VCaP (cell line): ENCODE data around the gene WDR18.
A peak's percentile ranks its signal among the peaks of the same experiment; 100 is the strongest.

ENCODE experiments used
- H3K27ac ChIP-seq: fragments of 450-650 bp; 2 replicates; pipeline ENCODE4 v1.5.1; 2017
- CTCF ChIP-seq: fragments of 450-650 bp; conservative IDR thresholded peaks from 2 replicates; pipeline ENCODE4 v1.5.1; 2017; ENCODE audit warnings: mild to moderate bottlenecking, moderate library complexity

The WDR18 gene

GRCh38 chr19:988081-988480 lies 3.9 kb downstream of the WDR18 start:
- TF ChIP-seq CTCF, result no peak
- no peak overlapping the region for H3K27ac ChIP-seq

GRCh38 chr19:988510-988909 lies 4.4 kb downstream of the WDR18 start:
- no peak for TF ChIP-seq CTCF
- H3K27ac ChIP-seq, result no peak overlapping the region

GRCh38 chr19:989381-990081 lies 5.4 kb downstream of the WDR18 start:
- no peak overlapping the region for H3K27ac ChIP-seq

GRCh38 chr19:990119-990571 lies 6.0 kb downstream of the WDR18 start:
- H3K27ac ChIP-seq, result no peak overlapping the region
- TF ChIP-seq CTCF, result no peak

More at GRCh38 chr19:989381-990081, 5.4 kb downstream of the WDR18 start:
- TF ChIP-seq CTCF, result peak; percentile 20

- H3K27ac ChIP-seq, result no peak overlapping the region
- no peak for TF ChIP-seq CTCF
Measured at GRCh38 chr19:990746-991145, 6.6 kb downstream of the WDR18 start.

- no peak for TF ChIP-seq CTCF
- H3K27ac ChIP-seq, result no peak overlapping the region
Measured at GRCh38 chr19:991174-991931, 7.2 kb downstream of the WDR18 start.

GRCh38 chr19:991932-992669 lies 8.0 kb downstream of the WDR18 start:
- TF ChIP-seq CTCF, result no peak
- no peak overlapping the region for H3K27ac ChIP-seq
